HFFc6 (cell line): ENCODE data around the gene SPARC. TPM values are rescaled to one million over a fixed set of nuclear protein-coding genes. Genes with fewer than 3 reads are reported as not detected.

Experiments
- DNase-seq: peaks from one replicate; pipeline ENCODE4 v3.0.0-alpha.2; 2018
- H3K27ac Mint-ChIP-seq: 2 replicates; pipeline ENCODE4 v1.8.0; 2020; ENCODE audit warnings: mild to moderate bottlenecking, mixed read lengths
- H3K27me3 Mint-ChIP-seq: 2 replicates; pipeline ENCODE4 v1.8.0; 2021; ENCODE audit warnings: mild to moderate bottlenecking, moderate library complexity, mixed read lengths; ENCODE audit not compliant: insufficient read depth
- H3K36me3 Mint-ChIP-seq: 2 replicates; pipeline ENCODE4 v1.8.0; 2021; ENCODE audit warnings: low read depth, mixed read lengths
- H3K4me1 Mint-ChIP-seq: 2 replicates; pipeline ENCODE4 v1.8.0; 2020; ENCODE audit warnings: low read depth, mixed read lengths
- H3K4me3 Mint-ChIP-seq: 2 replicates; pipeline ENCODE4 v1.8.0; 2020; ENCODE audit warnings: mild to moderate bottlenecking, moderate library complexity, mixed read lengths
- H3K9me3 Mint-ChIP-seq: 2 replicates; pipeline ENCODE4 v1.8.0; 2020; ENCODE audit warnings: mild to moderate bottlenecking, mixed read lengths
- total RNA-seq, 6 experiments: library from RNA; stranded (reverse); fragmentation: NEBNext Ultra II Directional; extraction: Animal tissue kit (Norgen Biotek cat#: 25700); gene quantifications; 2 replicates in 1 of 6; 3 replicates in 5 of 6; pipeline ENCODE4 v1.2.3, GENCODE V29; 2021
- TF ChIP-seq, protein P1 (sequence below): fragments of 200-600 bp; sonication (generic); IDR thresholded peaks from 2 replicates; pipeline ENCODE4 v1.5.0; 2021; ENCODE audit warnings: antibody characterized with exemption, mild to moderate bottlenecking

The SPARC gene
- total RNA-seq, 6 experiments from 2014 or later: 3,729 to 5,836 (median 4,094) TPM

DNA sequence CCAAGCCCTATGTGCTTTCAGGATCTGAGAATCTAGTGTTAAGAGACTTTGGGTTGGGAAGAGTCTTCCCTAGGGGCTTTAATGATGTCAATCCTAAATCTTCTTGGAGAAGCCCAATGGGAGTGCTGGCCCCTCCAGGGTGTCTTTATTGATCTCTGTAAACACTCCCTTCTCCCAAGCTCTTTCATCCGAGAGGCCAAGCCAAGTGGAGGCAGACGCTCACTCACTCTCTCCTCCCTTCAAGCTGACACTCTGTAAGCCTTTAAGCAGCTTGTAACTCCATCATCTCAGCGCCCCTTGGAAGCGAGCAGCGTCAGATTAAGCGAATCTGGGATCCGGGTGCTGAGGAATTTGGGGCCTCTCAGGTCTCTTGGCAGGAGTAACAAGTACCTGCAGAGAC is 37.7 kb downstream of the SPARC start:
- DNase-seq: no peak

DNA sequence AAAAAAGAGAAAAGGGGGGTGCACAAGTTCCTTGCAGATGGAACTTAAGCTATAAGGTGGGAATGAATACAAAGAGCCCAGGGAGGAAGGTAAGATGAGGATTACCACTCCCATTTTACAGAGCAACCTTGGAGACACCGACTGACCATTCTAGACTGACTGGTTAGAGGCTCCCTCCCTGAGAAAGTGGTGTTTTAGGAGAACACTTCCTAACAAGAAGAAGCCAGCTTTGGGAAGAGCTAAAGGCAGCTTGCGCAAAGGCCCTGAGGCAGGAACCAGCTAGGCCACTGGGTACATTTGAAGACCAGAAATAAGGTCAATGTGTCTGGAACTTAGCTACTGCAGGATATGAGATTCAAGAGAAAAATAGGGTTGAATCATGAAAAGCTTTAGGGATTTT is 38.6 kb downstream of the SPARC start:
- TF ChIP-seq, protein P1, sequence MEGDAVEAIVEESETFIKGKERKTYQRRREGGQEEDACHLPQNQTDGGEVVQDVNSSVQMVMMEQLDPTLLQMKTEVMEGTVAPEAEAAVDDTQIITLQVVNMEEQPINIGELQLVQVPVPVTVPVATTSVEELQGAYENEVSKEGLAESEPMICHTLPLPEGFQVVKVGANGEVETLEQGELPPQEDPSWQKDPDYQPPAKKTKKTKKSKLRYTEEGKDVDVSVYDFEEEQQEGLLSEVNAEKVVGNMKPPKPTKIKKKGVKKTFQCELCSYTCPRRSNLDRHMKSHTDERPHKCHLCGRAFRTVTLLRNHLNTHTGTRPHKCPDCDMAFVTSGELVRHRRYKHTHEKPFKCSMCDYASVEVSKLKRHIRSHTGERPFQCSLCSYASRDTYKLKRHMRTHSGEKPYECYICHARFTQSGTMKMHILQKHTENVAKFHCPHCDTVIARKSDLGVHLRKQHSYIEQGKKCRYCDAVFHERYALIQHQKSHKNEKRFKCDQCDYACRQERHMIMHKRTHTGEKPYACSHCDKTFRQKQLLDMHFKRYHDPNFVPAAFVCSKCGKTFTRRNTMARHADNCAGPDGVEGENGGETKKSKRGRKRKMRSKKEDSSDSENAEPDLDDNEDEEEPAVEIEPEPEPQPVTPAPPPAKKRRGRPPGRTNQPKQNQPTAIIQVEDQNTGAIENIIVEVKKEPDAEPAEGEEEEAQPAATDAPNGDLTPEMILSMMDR: no peak
- no peaks in the 10 kb centered on the region for H3K36me3 Mint-ChIP-seq
- H3K27me3 Mint-ChIP-seq: peaks cover 18% of the 10 kb centered on the region
- H3K27ac Mint-ChIP-seq: no peak overlapping the region
- H3K9me3 Mint-ChIP-seq: no peaks in the 10 kb centered on the region
- no peak overlapping the region for H3K4me3 Mint-ChIP-seq
- no peak for DNase-seq
- H3K4me1 Mint-ChIP-seq: peaks cover 5% of the 10 kb centered on the region; the same call in 1 of the 2 replicates

More for the DNA sequence above, 37.7 kb downstream of the SPARC start:
- H3K9me3 Mint-ChIP-seq: no peaks in the 10 kb centered on the region
- TF ChIP-seq, protein P1: no peak
- H3K4me3 Mint-ChIP-seq: no peak overlapping the region
- peaks cover 5% of the 10 kb centered on the region; the same call in 1 of the 2 replicates for H3K4me1 Mint-ChIP-seq
- H3K27ac Mint-ChIP-seq: no peak overlapping the region
- peaks cover 18% of the 10 kb centered on the region for H3K27me3 Mint-ChIP-seq
- H3K36me3 Mint-ChIP-seq: no peaks in the 10 kb centered on the region

DNA sequence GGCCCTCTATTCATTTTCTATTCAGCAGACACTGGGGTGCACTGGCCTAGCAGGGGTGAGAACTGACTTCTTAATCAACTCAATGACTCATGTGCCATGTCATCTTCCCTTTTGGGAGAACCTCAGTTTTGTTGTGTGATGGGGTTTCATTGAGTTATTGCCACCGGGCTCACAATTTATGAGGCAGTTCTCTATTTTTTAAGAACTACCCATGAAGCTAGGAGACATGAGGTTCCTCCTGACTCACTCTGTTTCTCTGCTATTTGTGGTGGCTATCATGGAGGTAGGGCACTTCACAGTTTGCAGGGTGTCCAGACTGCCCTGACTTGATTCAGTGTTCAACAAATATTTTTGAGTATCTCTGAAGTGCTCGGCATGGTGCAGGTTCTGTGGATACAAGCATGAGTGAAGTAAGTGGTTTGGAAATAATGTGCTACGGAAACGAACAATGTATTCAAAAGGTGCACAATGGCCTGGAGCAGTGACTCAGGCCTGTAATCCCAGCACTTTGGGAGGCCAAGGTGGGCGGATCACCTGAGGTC is 39.3 kb downstream of the SPARC start:
- H3K36me3 Mint-ChIP-seq: no peaks in the 10 kb centered on the region
- H3K27ac Mint-ChIP-seq: no peak overlapping the region
- no peak for DNase-seq
- TF ChIP-seq, protein P1: no peak
- peaks cover 18% of the 10 kb centered on the region for H3K27me3 Mint-ChIP-seq
- H3K4me3 Mint-ChIP-seq: no peak overlapping the region
- H3K9me3 Mint-ChIP-seq: no peaks in the 10 kb centered on the region
- peaks cover 5% of the 10 kb centered on the region; the same call in 1 of the 2 replicates for H3K4me1 Mint-ChIP-seq

DNA sequence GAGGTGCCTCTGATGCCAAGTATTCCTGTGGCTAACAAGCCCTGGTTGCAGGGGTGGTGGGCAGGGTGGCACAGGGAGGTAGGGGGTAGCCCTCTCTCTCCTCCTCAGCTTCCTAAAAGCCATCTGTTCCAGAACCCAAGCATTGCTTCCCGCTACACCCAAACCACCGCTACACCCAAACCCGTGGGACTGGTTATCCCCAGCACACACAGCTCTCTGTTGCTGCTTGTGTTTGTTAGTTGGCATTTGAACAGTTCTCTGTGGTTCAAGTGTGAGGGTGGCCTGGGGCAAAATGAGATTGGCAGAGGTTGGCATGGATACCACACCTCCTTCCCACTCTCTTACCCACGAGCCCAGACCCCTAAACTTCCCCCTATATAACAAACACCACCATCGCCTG is 40.4 kb downstream of the SPARC start:
- Mint-ChIP-seq H3K4me3 (no peak overlapping the region), H3K9me3 (no peaks in the 10 kb centered on the region), H3K27ac (no peak overlapping the region), H3K4me1 (no peaks in the 10 kb centered on the region), H3K27me3 (peaks cover 18% of the 10 kb centered on the region), H3K36me3 (no peaks in the 10 kb centered on the region)
- no peak for DNase-seq
- TF ChIP-seq, protein P1: no peak

DNA sequence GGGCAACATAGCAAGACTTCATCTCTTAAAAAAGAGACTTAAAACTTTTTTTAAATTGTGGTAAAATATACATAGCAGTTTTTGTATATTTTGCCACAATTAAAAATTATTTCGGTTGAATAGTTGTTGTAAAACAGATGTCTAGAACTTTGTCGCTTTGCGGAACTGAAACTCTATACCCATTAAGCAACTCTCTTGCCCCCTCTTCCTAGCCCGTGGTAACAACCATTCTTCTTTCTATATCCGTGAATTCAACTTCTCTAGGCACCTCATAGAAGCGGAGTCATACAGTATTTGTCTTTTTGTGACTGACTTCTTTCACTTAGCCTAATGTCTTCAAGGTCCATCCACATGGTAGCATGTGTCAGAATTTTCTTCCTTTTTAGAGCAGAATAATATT is 43.3 kb downstream of the SPARC start:
- H3K27ac Mint-ChIP-seq: no peak overlapping the region
- no peaks in the 10 kb centered on the region for H3K4me1 Mint-ChIP-seq
- TF ChIP-seq, protein P1: no peak
- H3K9me3 Mint-ChIP-seq: no peaks in the 10 kb centered on the region
- no peak overlapping the region for H3K4me3 Mint-ChIP-seq
- peaks cover 32% of the 10 kb centered on the region for H3K27me3 Mint-ChIP-seq
- no peak for DNase-seq
- H3K36me3 Mint-ChIP-seq: no peaks in the 10 kb centered on the region
